GM18517 (cell line): ENCODE measurements around the gene TAP2.

Experiments
- ATAC-seq: cut with Tn5 transposase; IDR thresholded peaks from one replicate; pipeline ENCODE4 v1.9.1; 2021; ENCODE audit warnings: mild to moderate bottlenecking, moderate library complexity; ENCODE audit not compliant: unreplicated experiment

Gene TAP2

GRCh38 chr6:32854376-32855178 is 16.0 kb upstream of the TAP2 start:
- peak; percentile 8 for ATAC-seq

GRCh38 chr6:32853541-32854375 is 15.2 kb upstream of the TAP2 start, which contains the start of the genes PSMB9 and TAP1:
Gene PSMB9, plus strand, starts transcription at chr6:32854192. Its CDS starts 38 bp downstream, at chr6:32854230.
Gene TAP1, minus strand, starts transcription at chr6:32853704. Its CDS starts 68 bp downstream, at chr6:32853636.
- peak; percentile 67 for ATAC-seq

GRCh38 chr6:32852844-32853540 is 14.5 kb upstream of the TAP2 start:
- peak; percentile 19 for ATAC-seq

- no peak for ATAC-seq
These were observed 13.7 kb upstream of the TAP2 start for GRCh38 chr6:32852018-32852843.

- ATAC-seq, result no peak
These were observed 12.5 kb upstream of the TAP2 start for GRCh38 chr6:32851025-32851424.

GRCh38 chr6:32849126-32849525 is 10.6 kb upstream of the TAP2 start:
- no peak for ATAC-seq

GRCh38 chr6:32847795-32848194 is 9.3 kb upstream of the TAP2 start:
- no peak for ATAC-seq

GRCh38 chr6:32847004-32847403 is 8.5 kb upstream of the TAP2 start:
- ATAC-seq, result no peak

- ATAC-seq, result no peak
These were observed 6.9 kb upstream of the TAP2 start for GRCh38 chr6:32845384-32845884.

- ATAC-seq, result no peak
These were observed 6.4 kb upstream of the TAP2 start for GRCh38 chr6:32844839-32845383.

- ATAC-seq, result peak; percentile 73
These were observed 5.7 kb upstream of the TAP2 start, which contains the start of gene PSMB8 for GRCh38 chr6:32843979-32844838. Gene PSMB8, minus strand, starts transcription at chr6:32844047. Its CDS starts 51 bp downstream, at chr6:32843996.

GRCh38 chr6:32843331-32843978 is 4.9 kb upstream of the TAP2 start:
- no peak for ATAC-seq

GRCh38 chr6:32842690-32843089 is 4.2 kb upstream of the TAP2 start:
- ATAC-seq, result no peak

- ATAC-seq, result no peak
These were observed 3.6 kb upstream of the TAP2 start for GRCh38 chr6:32842021-32842650.

- no peak for ATAC-seq
These were observed 2.2 kb upstream of the TAP2 start for GRCh38 chr6:32840604-32841246.

- no peak for ATAC-seq
These were observed 817 bp upstream of the TAP2 start for GRCh38 chr6:32839356-32839755.

GRCh38 chr6:32837651-32838113 is 857 bp downstream of the TAP2 start:
- ATAC-seq, result no peak
